Heart left ventricle (tissue), 13 donors: ENCODE data around the gene BAX.

Experiments
- CTCF ChIP-seq, 12 donors: fragments of 200-600 bp; sonication (generic) in 4 of 12; IDR thresholded peaks; one replicate each; pipeline versions ENCODE4 v1.5.0 to v1.8.0; 2018 to 2022; ENCODE audit warnings: antibody characterized with exemption in 12 of 12, mild to moderate bottlenecking in 5 of 12
- POLR2A ChIP-seq, 2 donors: fragments of 450-650 bp; IDR thresholded peaks; one replicate each; pipeline ENCODE4 v1.6.1; 2017; ENCODE audit warnings: antibody characterized with exemption in 2 of 2, mild to moderate bottlenecking in 2 of 2, moderate library complexity in 2 of 2
- donor health status: ischemic (EF 13 %, LVEDD 7.1; RV severe dilation, severe dysfunction).
- donor health status: DM: no; HTN: yes; CAD: no.
- donor health status: DM: no; HTN: no; CAD: no.
- donor health status: ischemic (EF 25% LVEDD 6.9; RV normal size, moderate dysfunction).
- donor health status: ischemic (EF 25% LVEDD 5.7; RV mildly dilated, moderate dysfunction).
- donor health status: ischemic (EF 35%, LVEDD 5.7; RV mildly dilated, moderate dysfunction).
- donor health status: nonischemic (EF 11% LVEDD 7.7; RV severe dilation, severe dysfunction).
- donor health status: DM: yes; HTN: yes; CAD: no.
- donor health status: PGD.
- donor health status: ischemic (EF 29% LVEDD 5.4; RV normal size, mild dysfunction).
- donor health status: nonischemic (EF 23%, LVEDD 6.1; RV moderate dilation, normal function).

DNA sequence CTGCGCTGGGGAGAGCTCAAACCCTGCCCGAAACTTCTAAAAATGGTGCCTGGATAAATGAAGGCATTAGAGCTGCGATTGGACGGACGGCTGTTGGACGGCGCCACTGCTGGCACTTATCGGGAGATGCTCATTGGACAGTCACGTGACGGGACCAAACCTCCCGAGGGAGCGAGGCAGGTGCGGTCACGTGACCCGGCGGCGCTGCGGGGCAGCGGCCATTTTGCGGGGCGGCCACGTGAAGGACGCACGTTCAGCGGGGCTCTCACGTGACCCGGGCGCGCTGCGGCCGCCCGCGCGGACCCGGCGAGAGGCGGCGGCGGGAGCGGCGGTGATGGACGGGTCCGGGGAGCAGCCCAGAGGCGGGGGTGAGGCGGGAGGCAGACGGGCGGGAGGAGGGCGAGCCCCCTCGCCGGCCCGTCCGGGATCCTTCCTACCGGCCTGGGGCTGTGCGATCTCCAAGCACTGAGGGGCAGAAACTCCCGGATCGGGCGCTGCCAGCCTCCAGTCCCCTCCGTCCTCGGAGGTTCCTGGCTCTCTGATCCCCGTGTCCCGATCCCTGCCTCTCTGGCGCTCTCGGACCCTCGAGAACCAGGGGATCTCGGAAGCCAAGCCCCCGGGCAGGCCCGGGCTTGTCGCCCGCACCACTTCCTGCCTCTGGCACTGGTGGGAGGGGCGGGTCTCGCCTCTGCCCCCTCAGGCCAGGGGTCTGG, at the start of gene BAX:
- peak in 1 of 12 donors; percentile 7 for TF ChIP-seq CTCF (IDR thresholded peaks at IDR 0.05)
- TF ChIP-seq POLR2A (IDR thresholded peaks at IDR 0.05), result peak in 1 of 2 donors; percentile 87
